ENCODE results near the gene ZBTB7C.

ZBTB7C gene

GRCh38 chr18:48105317-48105716 is 303.9 kb downstream of the ZBTB7C start:
- no peaks in the 10 kb centered on the region for H3K9me3 ChIP-seq (ENCODE audit: control insufficient read depth, insufficient read depth, low read depth, low read length)
- ChIA-PET CTCF (interaction anchor here (0.6 to 0.9 kb wide), 2 partner anchors 9 to 81 kb away, joined by 3 to 7 read pairs; no protein-coding TSS in a partner anchor), POLR2A (no interaction called here)
- no peaks in the 10 kb centered on the region for H3K36me3 ChIP-seq (ENCODE audit: control insufficient read depth in 2 of 2, insufficient read depth in 1 of 2, low read length in 2 of 2)
- peaks cover 27% of the 10 kb centered on the region for H3K4me1 ChIP-seq (ENCODE audit: control insufficient read depth, insufficient read depth, low read length)
- no peak overlapping the region for H3K27ac ChIP-seq (ENCODE audit: extremely low read depth, low read depth, low read length)
- TF ChIP-seq ZNF133 (tag by site-specific recombination; IDR thresholded peaks at IDR 0.05) (no peak), ZNF624 (tag by site-specific recombination; IDR thresholded peaks at IDR 0.05) (no peak), ZNF174 (tag by site-specific recombination; IDR thresholded peaks at IDR 0.05) (no peak), ZNF324 (tag by site-specific recombination; IDR thresholded peaks at IDR 0.05) (no peak), ZNF571 (tag by site-specific recombination; IDR thresholded peaks at IDR 0.05) (no peak), SP3 (tag by site-specific recombination; IDR thresholded peaks at IDR 0.05) (no peak), HOXC10 (CRISPR knock-in tag; IDR thresholded peaks at IDR 0.05) (no peak), KLF17 (tag by site-specific recombination; IDR thresholded peaks at IDR 0.05) (no peak), ZFP3 (tag by site-specific recombination; IDR thresholded peaks at IDR 0.05; ENCODE audit: low read depth) (no peak)
- H3K4me3 ChIP-seq (ENCODE audit: low read depth, low read length): no peak overlapping the region

DNA sequence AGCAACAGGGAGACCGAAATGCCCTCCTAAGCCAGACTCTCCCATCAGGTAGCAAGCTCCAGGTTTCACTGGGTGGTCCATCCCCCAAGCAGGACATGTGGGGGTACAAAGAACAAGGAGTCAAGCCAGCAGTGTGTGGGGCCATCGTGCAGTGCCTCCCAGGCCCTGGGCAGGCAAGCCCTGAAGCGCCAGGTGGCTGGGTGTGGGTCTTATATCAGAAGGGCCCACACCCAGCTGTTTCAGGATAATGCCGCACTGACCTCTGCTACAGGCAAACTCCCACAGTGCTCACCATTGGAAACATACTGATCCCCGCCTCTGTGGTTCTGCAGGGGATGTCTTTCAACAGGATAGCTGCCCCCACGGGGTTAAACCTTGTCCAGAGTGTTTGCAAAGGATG is 304.5 kb downstream of the ZBTB7C start:
- Histone ChIP-seq H3K4me1 (ENCODE audit: control insufficient read depth, insufficient read depth, low read length) (peaks cover 30% of the 10 kb centered on the region), H3K36me3 (ENCODE audit: control insufficient read depth in 2 of 2, insufficient read depth in 1 of 2, low read length in 2 of 2) (no peaks in the 10 kb centered on the region), H3K4me3 (ENCODE audit: low read depth, low read length) (no peak overlapping the region), H3K27ac (ENCODE audit: extremely low read depth, low read depth, low read length) (no peak overlapping the region), H3K9me3 (ENCODE audit: control insufficient read depth, insufficient read depth, low read depth, low read length) (no peaks in the 10 kb centered on the region)
- ChIA-PET CTCF (interaction anchor here (0.6 to 1.0 kb wide), 4 partner anchors 9 to 80 kb away, joined by 3 to 7 read pairs (median 3); no protein-coding TSS in a partner anchor), POLR2A (no interaction called here)
- TF ChIP-seq MEIS1 (CRISPR knock-in tag; IDR thresholded peaks at IDR 0.05; ENCODE audit: borderline replicate concordance) (no peak), ZSCAN23 (tag by site-specific recombination; IDR thresholded peaks at IDR 0.05) (no peak), YY1 (tag by site-specific recombination; IDR thresholded peaks at IDR 0.05) (no peak), BCL6B (tag by site-specific recombination; IDR thresholded peaks at IDR 0.05) (no peak), ZNF157 (tag by site-specific recombination; IDR thresholded peaks at IDR 0.05) (no peak), ZNF280D (tag by site-specific recombination; IDR thresholded peaks at IDR 0.05) (no peak), ZNF169 (tag by site-specific recombination; IDR thresholded peaks at IDR 0.05) (no peak), ZNF658 (tag by site-specific recombination; IDR thresholded peaks at IDR 0.05) (no peak)

- no peaks in the 10 kb centered on the region for H3K9me3 ChIP-seq (ENCODE audit: control insufficient read depth, insufficient read depth, low read depth, low read length)
- ChIA-PET POLR2A (no interaction called here), CTCF (no interaction called here)
- H3K27ac ChIP-seq (ENCODE audit: extremely low read depth, low read depth, low read length): no peak overlapping the region
- H3K4me3 ChIP-seq (ENCODE audit: low read depth, low read length): no peak overlapping the region
- H3K36me3 ChIP-seq (ENCODE audit: control insufficient read depth in 2 of 2, insufficient read depth in 1 of 2, low read length in 2 of 2): no peaks in the 10 kb centered on the region
- peaks cover 11% of the 10 kb centered on the region for H3K4me1 ChIP-seq (ENCODE audit: control insufficient read depth, insufficient read depth, low read length)
- TF ChIP-seq, protein P1, sequence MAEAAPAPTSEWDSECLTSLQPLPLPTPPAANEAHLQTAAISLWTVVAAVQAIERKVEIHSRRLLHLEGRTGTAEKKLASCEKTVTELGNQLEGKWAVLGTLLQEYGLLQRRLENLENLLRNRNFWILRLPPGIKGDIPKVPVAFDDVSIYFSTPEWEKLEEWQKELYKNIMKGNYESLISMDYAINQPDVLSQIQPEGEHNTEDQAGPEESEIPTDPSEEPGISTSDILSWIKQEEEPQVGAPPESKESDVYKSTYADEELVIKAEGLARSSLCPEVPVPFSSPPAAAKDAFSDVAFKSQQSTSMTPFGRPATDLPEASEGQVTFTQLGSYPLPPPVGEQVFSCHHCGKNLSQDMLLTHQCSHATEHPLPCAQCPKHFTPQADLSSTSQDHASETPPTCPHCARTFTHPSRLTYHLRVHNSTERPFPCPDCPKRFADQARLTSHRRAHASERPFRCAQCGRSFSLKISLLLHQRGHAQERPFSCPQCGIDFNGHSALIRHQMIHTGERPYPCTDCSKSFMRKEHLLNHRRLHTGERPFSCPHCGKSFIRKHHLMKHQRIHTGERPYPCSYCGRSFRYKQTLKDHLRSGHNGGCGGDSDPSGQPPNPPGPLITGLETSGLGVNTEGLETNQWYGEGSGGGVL (tag by site-specific recombination; IDR thresholded peaks at IDR 0.05): peak; percentile 18; the same call in 1 of the 2 replicates
- TF ChIP-seq OVOL3 (tag by site-specific recombination; IDR thresholded peaks at IDR 0.05) (no peak), ZNF324 (tag by site-specific recombination; IDR thresholded peaks at IDR 0.05) (no peak), CTCF (tag by site-specific recombination; IDR thresholded peaks at IDR 0.05) (0 out of 2 replicates have a peak, but pooled peaks have one; percentile 15), ZNF202 (tag by site-specific recombination; IDR thresholded peaks at IDR 0.05; ENCODE audit: borderline replicate concordance) (no peak)
- TF ChIP-seq, protein P2, sequence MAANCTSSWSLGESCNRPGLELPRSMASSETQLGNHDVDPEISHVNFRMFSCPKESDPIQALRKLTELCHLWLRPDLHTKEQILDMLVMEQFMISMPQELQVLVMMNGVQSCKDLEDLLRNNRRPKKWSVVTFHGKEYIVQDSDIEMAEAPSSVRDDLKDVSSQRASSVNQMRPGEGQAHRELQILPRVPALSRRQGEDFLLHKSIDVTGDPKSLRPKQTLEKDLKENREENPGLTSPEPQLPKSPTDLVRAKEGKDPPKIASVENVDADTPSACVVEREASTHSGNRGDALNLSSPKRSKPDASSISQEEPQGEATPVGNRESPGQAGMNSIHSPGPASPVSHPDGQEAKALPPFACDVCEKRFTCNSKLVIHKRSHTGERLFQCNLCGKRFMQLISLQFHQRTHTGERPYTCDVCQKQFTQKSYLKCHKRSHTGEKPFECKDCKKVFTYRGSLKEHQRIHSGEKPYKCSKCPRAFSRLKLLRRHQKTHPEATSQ (tag by site-specific recombination; IDR thresholded peaks at IDR 0.05): no peak
Measured at GRCh38 chr18:48100651-48101165, 308.5 kb downstream of the ZBTB7C start.
